ENCODE data around the gene F8. TPM values are rescaled to one million over a fixed set of nuclear protein-coding genes. Genes with fewer than 3 reads are reported as not detected.
A peak's percentile ranks its signal among the peaks of the same experiment; 100 is the strongest.
"Not testable (repeated sequence)": the region's sequence is repeated elsewhere in the genome, so short reads cannot be mapped to it uniquely, and the experiment has no call there.

Gene F8
- total RNA-seq, 1 experiment from 2014 or later: 9.3 TPM

GRCh38 chrX:155031657-155032056, 9.1 kb upstream of the F8 start:
- no peak for DNase-seq (ENCODE audit: low read depth)

DNA sequence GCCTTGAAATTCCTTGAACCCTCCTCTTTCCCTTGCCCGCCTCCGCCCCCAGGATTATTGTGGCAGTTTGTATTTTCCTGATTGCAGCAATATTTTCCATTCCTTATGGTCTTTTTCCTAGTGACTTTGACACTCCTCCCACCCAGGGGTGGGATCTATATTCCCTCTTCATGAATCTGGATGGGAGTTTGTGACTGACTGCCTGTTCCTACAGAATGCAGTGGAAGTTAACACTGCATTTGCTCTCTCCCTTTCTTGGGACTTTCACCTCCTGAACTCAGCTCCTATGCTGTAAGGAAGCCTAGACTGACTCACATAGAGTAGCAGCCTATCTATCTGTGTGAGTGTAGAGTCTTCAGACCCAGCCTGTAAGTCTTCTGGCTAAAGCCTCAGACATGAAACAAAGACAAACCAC, 6.4 kb upstream of the F8 start:
- peak; percentile 63 for DNase-seq (ENCODE audit: low read depth)

DNA sequence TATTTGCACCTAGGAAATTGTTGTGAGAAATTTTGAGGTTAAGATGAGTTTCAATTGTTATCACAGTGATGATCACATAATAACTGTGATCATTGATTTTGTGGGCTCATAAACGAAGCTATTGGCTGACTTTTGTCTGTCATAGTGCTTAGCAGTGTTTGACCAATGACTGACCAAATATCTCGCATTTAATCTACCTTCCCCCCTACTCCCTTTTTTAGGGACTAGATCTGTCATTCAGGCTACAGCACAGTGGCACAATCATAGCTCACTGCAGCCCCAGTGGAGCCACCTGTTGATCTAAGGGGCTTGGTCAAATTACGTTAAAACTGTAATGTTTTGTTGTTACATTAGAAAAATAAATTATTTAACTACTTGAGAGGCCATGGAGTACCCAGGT, 5.6 kb upstream of the F8 start:
- no peak for DNase-seq (ENCODE audit: low read depth)

DNA sequence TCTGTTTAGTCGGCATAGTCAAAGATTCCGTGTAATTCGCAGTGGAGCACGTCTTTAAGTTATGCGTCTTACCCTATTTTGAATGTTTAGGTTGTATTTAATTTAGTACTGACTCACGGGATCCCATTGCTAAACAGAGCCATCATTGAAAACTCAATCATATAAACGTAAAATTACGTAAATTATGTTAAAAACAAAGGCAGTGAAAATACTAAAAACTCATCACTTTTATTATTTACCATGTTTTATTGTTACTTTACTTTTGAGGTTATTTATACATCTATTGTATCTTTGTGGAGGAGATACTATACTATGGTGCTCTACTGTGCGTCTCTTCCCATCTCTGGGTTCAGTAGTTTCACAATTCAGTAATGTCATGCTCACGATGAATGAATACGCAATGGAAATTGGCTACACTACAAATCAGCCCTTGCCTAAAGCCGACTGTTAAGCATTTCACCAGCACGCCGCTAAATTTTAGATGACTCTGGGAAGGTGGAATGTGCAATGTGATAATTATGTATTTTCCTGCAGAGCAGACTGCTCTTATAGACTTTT, 5.1 kb upstream of the F8 start:
- DNase-seq (ENCODE audit: low read depth): peak; percentile 83

- peak; percentile 97 for DNase-seq (ENCODE audit: low read depth)
Measured at GRCh38 chrX:155026727-155027508, 4.4 kb upstream of the F8 start, which contains the start of gene FUNDC2. Gene FUNDC2 (plus strand): TSS chrX:155026844. CDS start chrX:155026939, 95 bp downstream.

GRCh38 chrX:155026420-155026726, 3.9 kb upstream of the F8 start:
- DNase-seq (ENCODE audit: low read depth): no peak

GRCh38 chrX:155023907-155024833, 1.6 kb upstream of the F8 start:
- no peak for DNase-seq (ENCODE audit: low read depth)

- no peak for DNase-seq (ENCODE audit: low read depth)
Measured at GRCh38 chrX:155020591-155020990, 1.9 kb downstream of the F8 start.

DNA sequence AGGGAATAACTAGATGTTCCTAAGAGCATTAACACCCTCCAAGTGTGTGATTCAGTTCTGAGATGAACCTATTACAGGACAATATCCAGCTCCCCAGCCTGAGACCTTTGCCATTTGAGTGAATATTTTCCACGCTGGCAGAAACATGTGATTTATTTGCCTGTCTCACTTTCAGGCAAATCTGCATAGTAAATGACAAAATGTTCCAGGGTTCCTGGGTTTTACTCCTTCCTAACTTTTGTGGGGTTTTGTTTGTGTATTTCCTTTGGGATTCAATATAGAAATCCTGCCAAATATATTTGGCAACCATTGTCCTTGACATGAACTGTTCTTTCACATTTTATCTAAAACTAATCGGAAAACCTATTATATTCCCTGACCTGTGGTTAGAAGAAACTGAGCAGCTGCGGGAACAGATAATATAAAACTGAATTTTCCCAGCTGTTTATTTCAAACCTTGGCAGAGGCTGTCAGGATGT, 12.5 kb downstream of the F8 start:
- no peak for DNase-seq (ENCODE audit: low read depth)

GRCh38 chrX:155008578-155008977, 13.9 kb downstream of the F8 start:
- not testable (repeated sequence) for DNase-seq (ENCODE audit: low read depth)

DNA sequence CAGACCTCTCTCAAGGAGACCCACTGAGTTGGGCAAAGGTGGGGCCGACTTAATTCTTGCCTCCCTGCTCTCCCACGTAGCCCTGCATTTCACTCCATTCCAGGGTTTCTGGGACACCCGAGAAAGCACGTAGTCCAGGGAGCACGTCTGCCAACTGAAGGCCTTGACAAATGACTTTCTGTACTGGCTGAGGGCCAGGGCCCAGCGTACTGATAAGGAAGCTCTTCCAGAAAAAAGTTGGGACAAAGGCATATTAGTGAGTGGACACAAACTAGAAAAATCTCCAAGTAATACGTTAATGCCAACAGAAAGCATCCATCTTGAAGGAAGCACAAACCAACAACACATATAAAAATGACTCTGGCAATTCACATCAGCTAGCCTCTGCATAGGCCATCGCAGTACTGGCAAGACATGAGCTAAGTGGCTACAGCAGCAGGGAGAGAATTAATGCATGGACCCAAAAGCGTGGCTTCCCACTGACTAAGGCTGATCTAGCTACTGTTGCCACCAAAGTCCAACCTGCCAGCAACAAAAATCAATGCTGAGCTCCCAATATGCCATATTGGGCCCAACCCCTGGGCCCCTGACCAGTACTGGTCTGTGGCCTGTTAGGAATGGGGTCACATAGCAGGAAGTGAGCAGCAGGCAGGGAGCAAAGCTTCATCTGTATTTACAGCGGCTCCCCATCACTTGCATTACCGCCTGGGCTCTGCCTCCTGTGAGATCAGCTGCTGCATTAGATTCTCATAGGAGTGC, 15.4 kb downstream of the F8 start:
- DNase-seq (ENCODE audit: low read depth): not testable (repeated sequence)

- DNase-seq (ENCODE audit: low read depth): not testable (repeated sequence)
Measured at GRCh38 chrX:155006379-155006778, 16.1 kb downstream of the F8 start.

DNA sequence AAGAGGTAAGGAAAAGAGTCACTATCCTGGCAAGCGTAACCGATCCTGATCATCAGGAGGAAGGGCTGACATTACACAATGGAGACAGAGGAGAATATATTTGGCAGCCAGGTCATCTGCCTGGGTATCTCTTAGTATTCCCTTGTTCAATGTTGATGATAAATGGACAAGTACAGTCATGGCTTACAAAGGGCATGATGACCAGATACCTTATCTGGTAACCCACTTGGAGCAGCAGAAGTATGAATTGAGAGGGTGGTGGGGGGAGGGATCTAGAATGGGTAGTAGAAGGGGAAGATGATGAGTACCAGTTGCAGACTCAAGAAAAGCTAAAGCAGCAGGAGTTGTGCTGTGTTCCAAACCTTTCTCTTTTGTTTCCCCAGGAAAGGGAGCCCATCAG, 17.3 kb downstream of the F8 start:
- no peak for DNase-seq (ENCODE audit: low read depth)

GRCh38 chrX:155001873-155002272, 20.6 kb downstream of the F8 start:
- no peak for DNase-seq (ENCODE audit: low read depth)

DNA sequence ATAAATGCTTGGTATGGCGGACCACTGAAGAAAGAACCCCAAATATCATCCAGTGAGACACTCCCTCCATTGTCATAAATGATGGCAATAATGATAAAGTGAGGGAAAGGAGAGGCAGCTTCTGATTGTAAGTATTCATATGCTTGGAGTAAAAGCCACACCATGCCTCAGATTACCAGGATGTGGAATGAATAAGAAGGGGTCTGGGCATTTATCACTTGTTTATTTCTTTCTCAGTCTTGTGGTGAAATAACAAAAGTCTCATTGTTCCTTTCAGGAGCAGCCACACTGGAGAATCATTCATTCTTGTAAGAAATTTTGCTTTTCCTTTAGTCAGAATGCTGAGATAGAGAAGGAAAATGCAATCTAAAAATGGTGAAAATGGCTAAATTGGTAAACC, 21.7 kb downstream of the F8 start:
- no peak for DNase-seq (ENCODE audit: low read depth)

DNA sequence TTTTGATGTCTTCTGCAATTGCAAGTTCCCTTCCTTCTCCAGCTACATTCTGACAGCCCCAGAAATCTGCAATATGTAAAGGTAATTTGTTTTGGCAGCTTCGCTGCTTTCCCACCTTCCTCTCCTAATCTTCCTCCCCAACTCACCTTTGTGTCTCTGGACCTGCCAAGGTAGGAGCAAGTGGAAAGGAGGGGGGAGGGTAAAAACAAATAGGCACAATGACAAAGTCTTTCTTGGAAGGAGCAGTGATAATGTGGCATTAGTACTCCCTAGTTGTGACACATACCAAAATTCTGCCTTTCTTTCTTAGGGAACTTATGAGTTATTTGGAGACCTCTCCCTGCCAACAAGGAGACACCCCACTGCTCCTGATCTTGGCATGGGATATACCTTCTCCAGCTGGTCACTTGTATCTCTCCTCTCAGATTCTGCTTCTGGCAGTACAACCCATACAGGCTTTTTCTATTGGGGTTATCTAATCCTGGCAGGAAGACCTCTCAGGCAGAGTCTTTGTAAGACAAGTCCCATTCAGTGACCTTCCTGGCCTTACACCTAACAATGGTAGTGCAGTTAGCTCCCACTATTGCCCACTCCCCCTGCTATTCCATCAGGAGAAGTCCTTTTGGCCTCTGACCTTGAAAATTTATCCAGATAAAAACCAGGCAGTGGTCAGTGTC, 24.2 kb downstream of the F8 start:
- no peak for DNase-seq (ENCODE audit: low read depth)

GRCh38 chrX:154991476-154991875, 31.0 kb downstream of the F8 start:
- no peak for DNase-seq (ENCODE audit: low read depth)

DNA sequence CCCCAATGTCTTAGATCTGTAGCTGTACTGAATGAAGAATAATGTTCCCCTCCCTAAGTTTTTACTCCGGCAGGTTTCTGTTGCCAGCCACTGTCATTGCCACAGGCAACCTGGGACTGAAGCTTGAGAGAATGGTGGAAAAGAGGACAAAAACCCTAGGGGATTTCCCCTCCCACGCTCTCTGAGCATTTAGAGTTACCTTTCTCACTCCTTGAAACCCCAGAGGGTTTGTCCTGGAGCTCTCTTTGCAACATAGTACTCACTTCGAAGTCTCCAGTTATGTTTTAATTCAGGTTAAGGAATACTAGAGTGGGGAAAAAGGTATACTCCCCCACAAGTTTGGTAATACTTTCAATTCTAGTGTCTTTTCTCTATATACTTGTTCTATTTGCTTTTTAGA, 31.5 kb downstream of the F8 start:
- DNase-seq (ENCODE audit: low read depth): no peak

DNA sequence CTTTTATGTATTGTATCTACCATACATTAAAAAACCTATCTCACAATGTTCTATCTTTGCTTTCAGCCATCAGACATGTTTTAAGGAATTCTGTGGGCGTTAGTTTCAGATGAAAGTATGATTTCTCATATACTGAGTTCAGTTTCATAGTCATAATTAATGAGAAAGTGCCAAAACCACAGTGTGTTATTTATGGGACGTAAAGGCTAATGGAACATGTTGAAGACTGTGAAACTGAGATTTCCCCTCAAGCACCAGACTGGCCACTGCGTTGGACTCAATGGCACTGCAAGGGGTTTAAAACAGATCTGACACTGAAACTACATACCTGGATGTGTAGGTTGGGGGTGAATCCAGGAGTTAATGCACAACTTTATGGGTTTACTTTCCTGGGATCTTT, 32.0 kb downstream of the F8 start:
- DNase-seq (ENCODE audit: low read depth): no peak

- DNase-seq (ENCODE audit: low read depth): no peak
Measured at GRCh38 chrX:154988719-154989118, 33.8 kb downstream of the F8 start.

DNA sequence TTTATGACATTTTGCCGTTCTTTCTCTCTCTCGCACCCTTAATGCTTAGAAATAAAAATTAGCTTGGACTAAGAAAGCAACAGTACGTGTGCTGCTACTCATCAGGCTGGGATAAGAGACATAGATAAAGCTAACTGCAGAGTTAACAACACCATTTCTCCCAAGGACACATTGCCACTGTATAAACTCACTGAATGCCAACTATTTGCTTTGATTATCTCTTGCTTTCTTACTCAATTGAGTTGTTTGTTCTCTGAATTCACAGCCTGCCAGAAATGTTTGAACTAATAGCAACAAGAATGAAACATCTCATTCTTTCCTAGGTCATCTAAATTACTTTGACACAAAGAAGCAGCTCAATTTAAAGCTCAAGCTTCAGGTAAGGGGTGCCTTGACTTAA, 34.6 kb downstream of the F8 start:
- no peak for DNase-seq (ENCODE audit: low read depth)

Measured in M059J (cell line).